ENCODE measurements around the gene KRTAP1-5.

- TF ChIP-seq CTCF (IDR thresholded peaks at IDR 0.05) (no peak), SIN3A (IDR thresholded peaks at IDR 0.05; ENCODE audit: borderline replicate concordance, insufficient read depth, low read depth, low read length) (no peak), REST (IDR thresholded peaks at IDR 0.05; ENCODE audit: insufficient read depth in 1 of 2, low read depth in 2 of 2, low read length in 1 of 2) (no peak)
Measured at GRCh38 chr17:41004397-41004796, 22.6 kb downstream of the KRTAP1-5 start.
